A549 (cell line): ENCODE results near the gene CRYBB3. TPM values are rescaled to one million over a fixed set of nuclear protein-coding genes. Genes with fewer than 3 reads are reported as not detected.

ENCODE experiments used
- ATAC-seq, 2 experiments: fragments of 200-7000 bp in 1 of 2; fragments of >200 bp in 1 of 2; cut with Nextera tagmentation in 1 of 2; cut with Tn5 transposase in 1 of 2; 3 replicates each; pipeline versions ENCODE4 v1.8.0 to v1.9.1; 2018 to 2020; ENCODE audit warnings: mild to moderate bottlenecking in 1 of 2, moderate library complexity in 1 of 2
- CTCF ChIA-PET: fragments of 300-600 bp; sonication (Branson Sonifier 250); formaldehyde crosslinking; extraction: SDS; loops from one replicate; lab custom pipeline; 2021; ENCODE audit warnings: antibody characterized with exemption, inconsistent platforms; lab: Yijun Ruan, JAX
- POLR2A ChIA-PET: fragments of 350-600 bp; formaldehyde crosslinking; extraction: SDS; loops from one replicate; lab custom pipeline; 2021; ENCODE audit warnings: antibody characterized with exemption, inconsistent platforms; lab: Yijun Ruan, JAX
- DNase-seq, 2 experiments: peaks; one replicate each; pipeline versions ENCODE4 v3.0.0 to v3.0.0-alpha.2; 2011 to 2016; ENCODE audit warnings: low read depth in 1 of 2, low spot score in 1 of 2
- FAIRE-seq: peaks from 2 replicates; lab custom pipeline; 2011; peaks lifted over from hg19 to GRCh38; lab: Jason Lieb, UNC
- H3K27ac ChIP-seq, 2 experiments: fragments of >200 bp; sonication (Bioruptor Twin); formaldehyde crosslinking; 3 replicates each; pipeline ENCODE4 v1.5.1; 2016 to 2017
- H3K4me1 ChIP-seq: fragments of >200 bp; sonication (Bioruptor Twin); formaldehyde crosslinking; 3 replicates; pipeline ENCODE4 v1.6.1; 2016
- H3K4me2 ChIP-seq: fragments of >200 bp; sonication (Bioruptor Twin); formaldehyde crosslinking; 3 replicates; pipeline ENCODE4 v1.6.1; 2016
- H3K4me3 ChIP-seq: fragments of >200 bp; sonication (Bioruptor Twin); formaldehyde crosslinking; 3 replicates; pipeline ENCODE4 v1.5.1; 2016
- H3K9me3 ChIP-seq: fragments of >200 bp; sonication (Bioruptor Twin); formaldehyde crosslinking; 3 replicates; pipeline ENCODE4 v1.6.1; 2016
- EHF ChIP-seq: fragments of 250-450 bp; sonication (Bioruptor Pico); IDR thresholded peaks from 2 replicates; pipeline ENCODE4 v1.5.0; 2020; ENCODE audit warnings: mild to moderate bottlenecking
- EHMT2 ChIP-seq: fragments of 200-600 bp; sonication (generic); IDR thresholded peaks from 2 replicates; pipeline ENCODE4 v1.6.1; 2016; ENCODE audit warnings: antibody characterized with exemption, low read depth, mild to moderate bottlenecking, moderate library complexity
- ELK1 ChIP-seq: fragments of 150-350 bp; IDR thresholded peaks from 2 replicates; pipeline ENCODE4 v1.6.1; 2014; ENCODE audit warnings: low read depth, mild to moderate bottlenecking, low read length
- FOSB ChIP-seq: fragments of 250-450 bp; sonication (Bioruptor Pico); IDR thresholded peaks from 2 replicates; pipeline ENCODE4 v1.5.0; 2020; ENCODE audit warnings: mild to moderate bottlenecking, moderate library complexity
- FOSL2 ChIP-seq, 2 experiments: fragments of 450-650 bp in 1 of 2; fragments of >200 bp in 1 of 2; sonication (Bioruptor Twin) in 1 of 2; formaldehyde crosslinking; IDR thresholded peaks; 2 replicates each; pipeline versions ENCODE4 v1.5.0 to v1.6.1; 2016 to 2020; ENCODE audit warnings: mild to moderate bottlenecking in 1 of 2, moderate library complexity in 1 of 2
- HDAC2 ChIP-seq: fragments of 200-600 bp; sonication (generic); IDR thresholded peaks from 2 replicates; pipeline ENCODE4 v1.6.1; 2016
- HEYL ChIP-seq: fragments of 250-450 bp; sonication (Bioruptor Pico); IDR thresholded peaks from 2 replicates; pipeline ENCODE4 v1.8.0; 2021; ENCODE audit warnings: mild to moderate bottlenecking, moderate library complexity
- HMGXB4 ChIP-seq: fragments of 250-450 bp; sonication (Bioruptor Pico); IDR thresholded peaks from 2 replicates; pipeline ENCODE4 v1.5.0; 2021; ENCODE audit warnings: mild to moderate bottlenecking, moderate library complexity, borderline replicate concordance
- HOXB5 ChIP-seq: fragments of 250-450 bp; sonication (Bioruptor Pico); IDR thresholded peaks from 2 replicates; pipeline ENCODE4 v1.5.0; 2020; ENCODE audit warnings: mild to moderate bottlenecking, moderate library complexity
- MYC ChIP-seq: IDR thresholded peaks from 2 replicates; pipeline ENCODE4 v1.6.1; 2012; ENCODE audit warnings: mild to moderate bottlenecking, inconsistent platforms, low read length, improper control_type of control experiment, borderline replicate concordance
- NR3C1 ChIP-seq: fragments of >200 bp; sonication (Bioruptor Twin); formaldehyde crosslinking; IDR thresholded peaks from 3 replicates; pipeline ENCODE4 v1.6.1; 2017
- PHF8 ChIP-seq: fragments of 200-600 bp; sonication (generic); IDR thresholded peaks from 2 replicates; pipeline ENCODE4 v1.6.1; 2016; ENCODE audit warnings: low read depth, mild to moderate bottlenecking, antibody characterized with exemption, moderate library complexity, borderline replicate concordance
- POLR2A ChIP-seq: IDR thresholded peaks from 2 replicates; pipeline ENCODE4 v1.6.1; 2012; ENCODE audit warnings: mild to moderate bottlenecking, low read length
- RARB ChIP-seq: fragments of 250-450 bp; sonication (Bioruptor Pico); IDR thresholded peaks from 2 replicates; pipeline ENCODE4 v1.8.0; 2021; ENCODE audit warnings: mild to moderate bottlenecking, moderate library complexity
- REST ChIP-seq: fragments of 200-600 bp; sonication (generic); IDR thresholded peaks from 2 replicates; pipeline ENCODE4 v1.6.1; 2016; ENCODE audit warnings: antibody characterized with exemption, mild to moderate bottlenecking, moderate library complexity
- RFX5 ChIP-seq: fragments of 450-650 bp; IDR thresholded peaks from 2 replicates; pipeline ENCODE4 v1.7.1; 2014; ENCODE audit warnings: antibody characterized with exemption, mild to moderate bottlenecking, moderate library complexity
- SREBF2 ChIP-seq: fragments of 450-650 bp; IDR thresholded peaks from 2 replicates; pipeline ENCODE4 v1.6.1; 2014; ENCODE audit warnings: mild to moderate bottlenecking, moderate library complexity
- TP53 ChIP-seq: fragments of 250-450 bp; sonication (Bioruptor Pico); IDR thresholded peaks from 2 replicates; pipeline ENCODE4 v1.5.0; 2021; ENCODE audit warnings: mild to moderate bottlenecking, moderate library complexity
- ZFP36 ChIP-seq: fragments of 450-650 bp; IDR thresholded peaks from 2 replicates; pipeline ENCODE4 v1.6.1; 2014; ENCODE audit warnings: borderline replicate concordance; ENCODE audit not compliant: partially characterized antibody
- ZNF302 ChIP-seq: fragments of 250-450 bp; sonication (Bioruptor Pico); IDR thresholded peaks from 2 replicates; pipeline ENCODE4 v1.9.0; 2021; ENCODE audit warnings: inconsistent platforms, mild to moderate bottlenecking, moderate library complexity
- ZSCAN20 ChIP-seq: fragments of 250-450 bp; sonication (Bioruptor Pico); IDR thresholded peaks from 2 replicates; pipeline ENCODE4 v1.8.0; 2022; ENCODE audit warnings: mild to moderate bottlenecking, moderate library complexity
- WGBS: methylation state at CpG from one replicate; pipeline ENCODE4 v1.1.6; 2017; ENCODE audit errors: missing lambda C conversion rate; 5-methylcytosine and 5-hydroxymethylcytosine counted together
- polyA plus RNA-seq, 4 experiments: library from polyadenylated mRNA; depleted of rRNA in 3 of 4; stranded (reverse); fragments of >200 nt; fragmentation: RNase III in 1 of 4; extraction: RNeasy Plus Mini Kit Qiagen cat#74134 plus additional on column Dnase treatment in 1 of 4; gene quantifications; 2 replicates in 3 of 4; 3 replicates in 1 of 4; pipeline ENCODE4 v1.2.3, GENCODE V29; 2011 to 2017

CRYBB3 gene
- polyA plus RNA-seq, 2 of the 4 experiments (the other 2 are of a cell fraction): not detected

GRCh38 chr22:25193130-25193529, 6.5 kb upstream of the CRYBB3 start:
- ChIA-PET POLR2A (no interaction called here), CTCF (interaction anchor here (2.1 kb wide), 1 partner anchor 8 kb away, joined by 9 read pairs; no protein-coding TSS in a partner anchor)
- Histone ChIP-seq H3K4me3 (no peak overlapping the region), H3K4me1 (no peaks in the 10 kb centered on the region), H3K4me2 (no peak overlapping the region), H3K9me3 (no peaks in the 10 kb centered on the region), H3K27ac (no peak overlapping the region)
- FAIRE-seq (no peak), DNase-seq (no peak), ATAC-seq (no peak)
- WGBS: 87% methylated on average over 4 of the region's 4 CpGs
- TF ChIP-seq ZNF302 (CRISPR knock-in tag) (no peak), EHMT2 (no peak), POLR2A (no peak), EHF (CRISPR knock-in tag) (no peak), TP53 (CRISPR knock-in tag) (no peak), RARB (CRISPR knock-in tag) (no peak), HDAC2 (no peak), ZSCAN20 (CRISPR knock-in tag) (no peak), ZFP36 (no peak), HEYL (CRISPR knock-in tag) (no peak), HOXB5 (CRISPR knock-in tag) (no peak), SREBF2 (no peak), PHF8 (no peak), REST (no peak), RFX5 (no peak), MYC (no peak), FOSB (CRISPR knock-in tag) (no peak), ELK1 (no peak), FOSL2 (IDR thresholded peaks at IDR 0.05) (no peak), FOSL2 (CRISPR knock-in tag; IDR thresholded peaks at IDR 0.05) (no peak), HMGXB4 (CRISPR knock-in tag) (no peak)

- DNase-seq (no peak), FAIRE-seq (no peak)
- no peaks in the 10 kb centered on the region for H3K4me1 ChIP-seq
- TF ChIP-seq NR3C1 (no peak), REST (peak; percentile 87)
- TF ChIP-seq, all 56 proteins: peak for 1
- ATAC-seq: no peak
- Histone ChIP-seq H3K4me3 (no peak overlapping the region), H3K4me2 (no peak overlapping the region), H3K9me3 (no peaks in the 10 kb centered on the region), H3K27ac (no peak overlapping the region)
- WGBS: 77% methylated on average over 1 of the region's 3 CpGs
- ChIA-PET CTCF (interaction anchor here (2.1 kb wide), 1 partner anchor 8 kb away, joined by 9 read pairs; no protein-coding TSS in a partner anchor), POLR2A (no interaction called here)
These were observed 6.1 kb upstream of the CRYBB3 start for GRCh38 chr22:25193548-25193947.
